ENCODE measurements around the gene CNIH4.

DNA sequence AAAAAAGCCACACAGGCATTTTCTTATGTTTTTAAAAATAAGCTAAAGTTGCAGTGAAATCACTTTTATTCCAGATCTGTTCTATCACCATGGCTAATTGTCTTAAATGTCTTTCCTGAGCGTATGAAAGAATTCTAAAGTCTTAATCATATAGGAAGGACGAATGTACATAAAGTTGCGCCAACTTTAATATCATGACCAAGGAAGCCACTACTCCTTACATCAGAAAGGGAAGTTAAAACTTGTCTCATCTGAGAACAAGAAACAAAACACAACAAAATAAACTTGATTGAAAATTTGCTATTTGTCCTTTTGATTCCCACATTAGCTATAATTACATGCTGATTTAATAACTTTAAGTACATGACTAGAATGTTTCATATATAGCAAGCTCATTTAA is 26.5 kb downstream of the CNIH4 start:
- TF ChIP-seq CTCF (IDR thresholded peaks at IDR 0.05; ENCODE audit: poor library complexity) (no peak), EZH2 (IDR thresholded peaks at IDR 0.05; ENCODE audit: borderline replicate concordance) (no peak), EZH2phosphoT487 (IDR thresholded peaks at IDR 0.05; ENCODE audit: low read depth, severe bottlenecking, unreplicated experiment) (no peak)

All from hepatocyte (in vitro differentiated cells).